ENCODE data around the gene TMPRSS9. TPM values are rescaled to one million over a fixed set of nuclear protein-coding genes. Genes with fewer than 3 reads are reported as not detected.

Gene TMPRSS9
- total RNA-seq, 1 donor from 2014 or later: not detected

DNA sequence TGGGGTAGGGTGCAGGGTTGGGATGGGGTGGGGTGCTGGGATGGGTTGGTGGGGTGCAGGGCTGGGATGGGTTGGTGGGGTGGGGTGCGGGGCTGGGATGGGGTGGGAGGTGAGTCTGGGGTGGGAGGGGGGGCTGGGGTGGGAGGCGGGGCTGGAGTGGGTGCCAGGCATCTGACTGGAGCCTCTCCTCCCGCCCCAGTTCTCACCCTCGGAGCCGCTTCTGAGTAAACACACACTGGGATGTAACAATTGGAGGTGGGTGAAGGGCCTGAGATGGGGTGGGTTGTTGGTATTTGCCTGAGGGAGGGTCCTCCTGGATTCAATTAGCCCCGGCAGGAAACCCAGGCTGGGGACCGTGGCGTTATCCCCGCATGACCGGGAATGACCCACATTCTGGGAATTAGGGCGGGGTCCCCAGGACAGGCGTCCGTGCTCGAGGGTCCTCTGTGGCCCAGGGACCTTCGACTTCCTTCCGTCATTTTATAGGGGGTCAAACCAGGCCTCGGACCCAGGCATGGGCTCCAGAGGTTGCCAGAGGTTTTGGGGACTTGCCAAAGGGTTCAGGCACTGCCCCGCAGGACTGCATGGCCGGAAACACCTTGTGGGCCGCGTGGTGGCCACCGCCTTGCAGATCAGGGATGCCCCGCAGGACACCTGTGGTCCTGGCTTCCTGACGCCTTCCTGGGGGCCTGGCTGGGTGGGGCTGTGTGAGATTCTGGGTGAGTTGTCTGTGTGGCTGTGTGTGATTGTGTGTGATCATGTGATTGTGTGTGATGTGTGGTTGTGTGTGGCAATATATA lies 1.4 kb downstream of the TMPRSS9 start:
- no peak for DNase-seq (ENCODE audit: low read depth in 2 of 2)

GRCh38 chr19:2362046-2362969 lies 2.2 kb downstream of the TMPRSS9 start:
- no peak for DNase-seq (ENCODE audit: low read depth in 2 of 2)

GRCh38 chr19:2362970-2363300 lies 2.9 kb downstream of the TMPRSS9 start:
- DNase-seq (ENCODE audit: low read depth in 2 of 2): no peak

GRCh38 chr19:2363419-2363818 lies 3.4 kb downstream of the TMPRSS9 start:
- no peak for DNase-seq (ENCODE audit: low read depth in 2 of 2)

GRCh38 chr19:2365201-2365970 lies 5.3 kb downstream of the TMPRSS9 start:
- peak; percentile 60 to 71 for DNase-seq (ENCODE audit: low read depth in 2 of 2)

- DNase-seq (ENCODE audit: low read depth in 2 of 2): peak in 1 of 2 donors; percentile 11
Observed at GRCh38 chr19:2371656-2372055, 11.6 kb downstream of the TMPRSS9 start.

DNA sequence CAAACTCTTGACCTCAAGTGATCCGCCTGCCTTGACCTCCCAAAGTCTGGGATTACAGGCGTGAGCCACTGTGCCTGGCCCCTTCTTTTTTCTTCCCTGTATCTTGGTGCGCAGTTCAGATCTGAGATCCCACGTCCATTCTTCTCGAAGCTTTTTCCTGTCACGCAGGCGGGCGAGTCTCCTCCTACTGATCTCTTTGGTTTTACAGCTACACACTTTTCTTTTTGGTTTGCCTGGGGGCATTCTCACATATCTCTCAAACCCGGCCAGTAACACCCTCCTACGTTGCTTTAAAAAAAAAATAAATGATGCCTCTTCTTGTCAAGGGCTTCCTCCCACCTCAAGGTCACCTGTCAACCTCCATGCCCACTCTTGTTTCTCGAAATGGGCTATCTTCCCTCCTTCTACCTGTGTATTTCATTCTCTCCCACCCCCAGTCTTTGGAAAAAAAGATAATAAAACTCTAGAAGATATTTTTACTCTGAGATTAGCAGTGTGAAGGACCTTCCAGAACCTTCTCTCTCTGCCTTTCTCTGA lies 12.1 kb downstream of the TMPRSS9 start:
- DNase-seq (ENCODE audit: low read depth in 2 of 2): no peak

DNA sequence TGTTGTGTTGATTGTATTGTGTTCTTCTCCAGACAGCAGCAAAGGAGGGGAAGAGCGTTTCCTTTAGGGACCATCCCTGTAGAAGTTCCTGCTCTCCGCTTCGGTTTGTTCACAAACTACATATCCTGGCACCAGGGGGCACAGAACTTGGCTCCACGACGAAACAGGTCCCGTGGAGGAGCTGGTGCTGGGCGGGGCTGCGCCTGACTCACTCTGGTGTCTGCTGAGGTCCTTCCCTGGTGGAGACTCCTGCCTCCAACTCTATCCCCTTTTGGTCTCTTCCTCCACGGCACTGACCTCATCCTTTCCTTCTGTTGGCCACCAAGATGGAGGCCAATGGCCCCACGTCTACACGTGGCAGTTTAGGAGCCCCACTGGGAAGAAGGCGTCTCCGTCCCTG lies 14.7 kb downstream of the TMPRSS9 start:
- DNase-seq (ENCODE audit: low read depth in 2 of 2): no peak

DNA sequence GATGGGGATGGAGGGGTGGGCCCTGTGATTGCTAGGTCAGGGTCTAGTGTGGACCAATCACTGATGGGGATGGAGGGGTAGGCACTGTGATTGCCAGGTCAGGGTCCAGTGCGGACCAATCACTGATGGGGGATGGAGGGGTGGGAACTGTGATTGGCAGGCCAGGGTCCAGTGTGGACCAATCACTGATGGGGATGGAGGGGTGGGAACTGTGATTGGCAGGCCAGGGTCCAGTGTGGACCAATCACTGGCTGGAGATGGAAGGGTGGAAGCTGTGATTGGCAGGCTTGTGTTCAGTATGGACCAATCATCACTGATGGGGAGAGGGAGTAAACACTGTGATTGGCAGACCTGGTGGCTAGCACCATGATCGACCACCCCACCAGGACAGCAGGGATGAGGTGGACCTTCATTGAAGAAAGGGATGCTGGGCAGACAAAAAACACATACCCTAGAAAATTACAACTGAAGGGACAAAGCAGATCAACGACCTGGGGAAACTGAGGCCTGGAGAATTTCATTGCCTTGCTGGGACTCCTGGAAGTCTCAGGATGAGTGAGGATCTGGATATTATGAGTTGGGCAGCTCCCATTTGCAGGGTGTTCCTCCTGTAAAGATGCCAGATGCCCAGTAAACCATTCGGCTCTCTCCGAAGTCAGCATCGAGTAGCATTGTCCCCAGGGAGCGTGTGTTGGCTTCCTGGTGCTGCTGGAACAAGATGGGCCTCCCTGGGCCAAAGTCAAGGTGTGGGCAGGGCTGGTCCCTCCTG lies 15.5 kb downstream of the TMPRSS9 start:
- DNase-seq (ENCODE audit: low read depth in 2 of 2): peak in 1 of 2 donors; percentile 17

- no peak for DNase-seq (ENCODE audit: low read depth in 2 of 2)
Observed at GRCh38 chr19:2376784-2377519, 16.9 kb downstream of the TMPRSS9 start.

DNA sequence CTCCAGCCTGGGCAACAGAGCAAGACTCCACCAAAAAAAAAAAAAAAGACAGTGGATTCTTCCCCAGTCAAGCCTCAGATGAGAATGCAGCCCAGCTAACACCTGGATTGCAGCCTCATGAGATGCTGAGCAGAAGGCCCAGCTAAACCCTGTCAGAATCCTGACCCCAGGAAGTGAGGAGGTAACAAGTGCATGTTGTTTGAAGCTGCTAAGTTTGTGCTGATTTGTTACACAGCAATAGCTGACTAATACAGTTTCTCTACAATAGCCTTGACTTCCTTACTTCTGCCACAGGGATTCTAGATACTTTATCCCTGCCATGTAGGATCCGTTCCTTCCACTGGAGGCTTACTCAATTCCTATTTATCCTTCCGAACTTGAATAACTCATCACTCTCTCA lies 20.5 kb downstream of the TMPRSS9 start:
- DNase-seq (ENCODE audit: low read depth in 2 of 2): no peak

- no peak for DNase-seq (ENCODE audit: low read depth in 2 of 2)
Observed at GRCh38 chr19:2381148-2381820, 21.2 kb downstream of the TMPRSS9 start.

GRCh38 chr19:2382530-2383222 lies 22.6 kb downstream of the TMPRSS9 start:
- DNase-seq (ENCODE audit: low read depth in 2 of 2): no peak

- DNase-seq (ENCODE audit: low read depth in 2 of 2): peak; percentile 20 to 52
Observed at GRCh38 chr19:2385053-2385721, 25.1 kb downstream of the TMPRSS9 start.

- DNase-seq (ENCODE audit: low read depth in 2 of 2): no peak
Observed at GRCh38 chr19:2387367-2388288, 27.6 kb downstream of the TMPRSS9 start.

- DNase-seq (ENCODE audit: low read depth in 2 of 2): no peak
Observed at GRCh38 chr19:2389594-2389993, 29.5 kb downstream of the TMPRSS9 start.

GRCh38 chr19:2391118-2391725 lies 31.2 kb downstream of the TMPRSS9 start:
- DNase-seq (ENCODE audit: low read depth in 2 of 2): peak; percentile 73 to 81
